ENCODE measurements around the gene CHD2.

GRCh38 chr15:92928225-92928750 lies 28.2 kb downstream of the CHD2 start:
- TF ChIP-seq EZH2phosphoT487 (IDR thresholded peaks at IDR 0.05; ENCODE audit: insufficient read depth, low read depth) = no peak
- TF ChIP-seq EZH2 (IDR thresholded peaks at IDR 0.05; ENCODE audit: insufficient read depth, poor library complexity, severe bottlenecking) = no peak

All from GM23248 (cell line).